Subcutaneous abdominal adipose tissue (tissue), 5 donors: Measurements from ENCODE around the gene ABCB10.
"Not testable (repeated sequence)": the region's sequence is repeated elsewhere in the genome, so short reads cannot be mapped to it uniquely, and the experiment has no call there.

Experiments used
- H3K27ac ChIP-seq: one replicate; pipeline ENCODE4 v1.7.0; 2013; ENCODE audit warnings: low read depth, mild to moderate bottlenecking, inconsistent platforms, low read length, moderate library complexity
- H3K27me3 ChIP-seq, 5 donors: one replicate each; pipeline ENCODE4 v1.7.0; 2013; ENCODE audit warnings: low read length in 5 of 5, inconsistent platforms in 1 of 5; ENCODE audit not compliant: control insufficient read depth in 5 of 5, insufficient read depth in 4 of 5
- H3K36me3 ChIP-seq, 5 donors: one replicate each; pipeline ENCODE4 v1.7.0; 2013; ENCODE audit warnings: low read length in 5 of 5; ENCODE audit not compliant: control insufficient read depth in 5 of 5, insufficient read depth in 5 of 5
- H3K4me1 ChIP-seq, 5 donors: one replicate each; pipeline ENCODE4 v1.7.0; 2013; ENCODE audit warnings: low read length in 5 of 5, mild to moderate bottlenecking in 3 of 5, moderate library complexity in 1 of 5; ENCODE audit not compliant: control insufficient read depth in 5 of 5, insufficient read depth in 5 of 5
- H3K4me3 ChIP-seq, 5 donors: one replicate each; pipeline ENCODE4 v1.7.0; 2013; ENCODE audit warnings: low read length in 5 of 5, low read depth in 1 of 5
- H3K9ac ChIP-seq, 5 donors: one replicate each; pipeline ENCODE4 v1.7.0; 2013; ENCODE audit warnings: low read length in 5 of 5, mild to moderate bottlenecking in 4 of 5, moderate library complexity in 3 of 5
- H3K9me3 ChIP-seq, 5 donors: one replicate each; pipeline ENCODE4 v1.7.0; 2013; ENCODE audit warnings: low read length in 5 of 5; ENCODE audit not compliant: control insufficient read depth in 5 of 5
- donor health status: healthy.
- donor health status: healthy.
- donor health status: healthy.
- donor health status: healthy.
- donor health status: healthy.

The ABCB10 gene

GRCh38 chr1:229480495-229480894 is 78.0 kb downstream of the ABCB10 start:
- Histone ChIP-seq H3K4me3 (no peak overlapping the region), H3K36me3 (peaks cover 31 to 85% (median 58%) of the 10 kb centered on the region in 5 donors), H3K9me3 (no peaks in the 10 kb centered on the region), H3K27ac (no peak overlapping the region), H3K9ac (no peak overlapping the region), H3K27me3 (no peaks in the 10 kb centered on the region), H3K4me1 (peaks cover 0 to 2% (median 0%) of the 10 kb centered on the region in 5 donors)

- H3K36me3 ChIP-seq = peaks cover 33 to 85% (median 60%) of the 10 kb centered on the region in 5 donors
- no peak overlapping the region for H3K27ac ChIP-seq
- no peaks in the 10 kb centered on the region for H3K9me3 ChIP-seq
- H3K27me3 ChIP-seq = no peaks in the 10 kb centered on the region
- peaks cover 0 to 2% (median 0%) of the 10 kb centered on the region in 5 donors for H3K4me1 ChIP-seq
- H3K9ac ChIP-seq = no peak overlapping the region
- H3K4me3 ChIP-seq = no peak overlapping the region
These were observed 78.7 kb downstream of the ABCB10 start for GRCh38 chr1:229479660-229480399.

- Histone ChIP-seq H3K9ac (no peak overlapping the region), H3K27ac (no peak overlapping the region), H3K9me3 (no peaks in the 10 kb centered on the region), H3K27me3 (no peaks in the 10 kb centered on the region), H3K4me1 (peaks cover 0 to 2% (median 0%) of the 10 kb centered on the region in 5 donors), H3K4me3 (no peak overlapping the region), H3K36me3 (peaks cover 35 to 88% (median 66%) of the 10 kb centered on the region in 5 donors)
These were observed 79.7 kb downstream of the ABCB10 start for GRCh38 chr1:229478852-229479251.

GRCh38 chr1:229475859-229476258 is 82.6 kb downstream of the ABCB10 start:
- H3K9ac ChIP-seq, H3K9me3 ChIP-seq, H3K4me1 ChIP-seq, H3K27ac ChIP-seq, H3K27me3 ChIP-seq, H3K4me3 ChIP-seq: not testable (repeated sequence)
- H3K36me3 ChIP-seq = peaks cover 31 to 82% (median 59%) of the 10 kb centered on the region in 5 donors

- no peak overlapping the region for H3K4me3 ChIP-seq
- no peaks in the 10 kb centered on the region for H3K9me3 ChIP-seq
- no peaks in the 10 kb centered on the region for H3K4me1 ChIP-seq
- H3K9ac ChIP-seq = no peak overlapping the region
- no peaks in the 10 kb centered on the region for H3K27me3 ChIP-seq
- H3K27ac ChIP-seq = no peak overlapping the region
- H3K36me3 ChIP-seq = peaks cover 30 to 83% (median 67%) of the 10 kb centered on the region in 5 donors
These were observed 84.0 kb downstream of the ABCB10 start for GRCh38 chr1:229474509-229474908.

- H3K36me3 ChIP-seq = peaks cover 31 to 75% (median 64%) of the 10 kb centered on the region in 5 donors
These were observed 87.3 kb downstream of the ABCB10 start for GRCh38 chr1:229471175-229471574.

GRCh38 chr1:229470406-229471043 is 88.0 kb downstream of the ABCB10 start:
- Histone ChIP-seq H3K4me3 (no peak overlapping the region), H3K4me1 (no peaks in the 10 kb centered on the region), H3K27ac (no peak overlapping the region), H3K36me3 (peaks cover 30 to 80% (median 66%) of the 10 kb centered on the region in 5 donors), H3K9me3 (no peaks in the 10 kb centered on the region), H3K27me3 (no peaks in the 10 kb centered on the region), H3K9ac (no peak overlapping the region)

More at GRCh38 chr1:229471175-229471574, 87.3 kb downstream of the ABCB10 start:
- Histone ChIP-seq H3K9me3 (no peaks in the 10 kb centered on the region), H3K4me3 (no peak overlapping the region), H3K9ac (no peak overlapping the region), H3K4me1 (no peaks in the 10 kb centered on the region), H3K27ac (no peak overlapping the region), H3K27me3 (no peaks in the 10 kb centered on the region)

GRCh38 chr1:229466887-229467286 is 91.6 kb downstream of the ABCB10 start:
- Histone ChIP-seq H3K27me3 (no peaks in the 10 kb centered on the region), H3K4me1 (no peaks in the 10 kb centered on the region), H3K4me3 (no peak overlapping the region), H3K9me3 (no peaks in the 10 kb centered on the region), H3K27ac (no peak overlapping the region), H3K9ac (no peak overlapping the region), H3K36me3 (peaks cover 33 to 82% (median 73%) of the 10 kb centered on the region in 5 donors)
